Natural killer cell (primary cell): Measurements from ENCODE around the gene FARP1. TPM values are rescaled to one million over a fixed set of nuclear protein-coding genes. Genes with fewer than 3 reads are reported as not detected.

Source experiments
- ATAC-seq, 3 donors: fragments of 150-1000 bp in 2 of 3; fragments of 200-7000 bp in 1 of 3; cut with Tn5 transposase; 1 replicate in 1 of 3; 2 replicates in 2 of 3; pipeline ENCODE4 v1.10.0; 2021; ENCODE audit warnings: mild to moderate bottlenecking in 2 of 3, moderate library complexity in 2 of 3
- DNase-seq, 2 donors: peaks; one replicate each; pipeline versions ENCODE4 v3.0.0 to v3.0.0-alpha.2; 2013 to 2021; ENCODE audit warnings: mixed read lengths in 1 of 2
- H3K27ac ChIP-seq: one replicate; pipeline ENCODE4 v1.5.1; 2013; ENCODE audit warnings: mild to moderate bottlenecking, low read length
- H3K27me3 ChIP-seq: one replicate; pipeline ENCODE4 v1.6.1; 2013; ENCODE audit warnings: low read length; ENCODE audit not compliant: control insufficient read depth, insufficient read depth
- H3K36me3 ChIP-seq: one replicate; pipeline ENCODE4 v1.6.1; 2013; ENCODE audit warnings: low read length; ENCODE audit not compliant: control insufficient read depth, insufficient read depth
- H3K4me1 ChIP-seq: one replicate; pipeline ENCODE4 v1.6.1; 2013; ENCODE audit warnings: low read length; ENCODE audit not compliant: control insufficient read depth, insufficient read depth
- H3K4me3 ChIP-seq: one replicate; pipeline ENCODE4 v1.5.1; 2013; ENCODE audit warnings: low read length
- H3K9me3 ChIP-seq: one replicate; pipeline ENCODE4 v1.6.1; 2013; ENCODE audit warnings: low read length; ENCODE audit not compliant: control insufficient read depth, insufficient read depth
- H3K27ac Mint-ChIP-seq, 2 donors: one replicate each; pipeline ENCODE4 v1.8.0; 2022; ENCODE audit warnings: mild to moderate bottlenecking in 2 of 2, mixed read lengths in 2 of 2, moderate library complexity in 1 of 2
- H3K27me3 Mint-ChIP-seq, 2 donors: one replicate each; pipeline ENCODE4 v1.8.0; 2022; ENCODE audit warnings: low read depth in 2 of 2, mixed read lengths in 2 of 2
- H3K36me3 Mint-ChIP-seq: one replicate; pipeline ENCODE4 v1.8.0; 2022; ENCODE audit warnings: mixed read lengths
- H3K4me1 Mint-ChIP-seq, 2 donors: one replicate each; pipeline ENCODE4 v1.8.0; 2022; ENCODE audit warnings: mixed read lengths in 2 of 2
- H3K4me3 Mint-ChIP-seq: one replicate; pipeline ENCODE4 v1.8.0; 2022; ENCODE audit warnings: mild to moderate bottlenecking, moderate library complexity, mixed read lengths
- H3K9me3 Mint-ChIP-seq, 2 donors: one replicate each; pipeline ENCODE4 v1.8.0; 2022; ENCODE audit warnings: mixed read lengths in 2 of 2
- WGBS: methylation state at CpG from one replicate; pipeline ENCODE4 v1.1.7; 2013; ENCODE audit warnings: missing lambda C conversion rate; ENCODE audit not compliant: insufficient coverage; 5-methylcytosine and 5-hydroxymethylcytosine counted together
- intact Hi-C: fragments of 100-400 bp; cut with micrococcal nuclease; formaldehyde crosslinking; loops from one replicate; pipeline ENCODE4 v1.14.2; 2022
- total RNA-seq, 4 donors: library from RNA; stranded (reverse); fragments of 120-200 nt in 1 of 4; gene quantifications; one replicate each; pipeline versions ENCODE4 v1.2.3 to v1.2.4, GENCODE V29; 2013 to 2022
- TF ChIP-seq, protein P1 (sequence below): fragments of 200-600 bp; IDR thresholded peaks from one replicate; pipeline ENCODE4 v1.8.0; 2022; ENCODE audit warnings: antibody characterized with exemption

The FARP1 gene
- total RNA-seq, 3 donors from 2014 or later (not counting 1 experiment from before 2014, with no cell fraction given) = 0.71 to 1.2 (median 1.1) TPM

DNA sequence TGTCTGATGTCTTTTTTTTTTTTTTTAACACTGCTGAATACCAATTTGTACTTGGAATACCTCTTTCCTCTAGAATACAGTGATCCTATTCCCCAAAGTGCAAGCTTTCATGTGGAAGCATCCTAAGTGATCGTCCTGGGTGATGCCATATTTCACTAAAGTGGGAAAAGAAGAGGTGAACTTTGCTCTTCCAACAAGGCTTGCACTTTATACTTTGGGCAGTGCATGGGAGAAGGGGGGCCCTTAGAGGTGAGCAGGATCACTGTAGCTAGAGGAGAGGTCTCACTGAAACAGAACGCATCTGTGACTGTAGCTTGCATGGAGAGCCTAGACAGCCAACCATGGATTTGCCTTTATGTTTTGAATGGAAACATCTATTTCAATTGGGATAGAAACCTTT lies 260.2 kb downstream of the FARP1 start:
- H3K9me3 ChIP-seq = no peaks in the 10 kb centered on the region
- H3K4me1 ChIP-seq = no peaks in the 10 kb centered on the region
- intact Hi-C loops = no loop called here
- Mint-ChIP-seq H3K4me1 (no peaks in the 10 kb centered on the region), H3K27ac (no peak overlapping the region), H3K36me3 (no peaks in the 10 kb centered on the region), H3K4me3 (no peak overlapping the region), H3K9me3 (no peaks in the 10 kb centered on the region), H3K27me3 (peaks cover 0 to 5% of the 10 kb centered on the region in 2 donors)
- ATAC-seq (no peak), DNase-seq (no peak)
- no peaks in the 10 kb centered on the region for H3K27me3 ChIP-seq
- TF ChIP-seq, protein P1, sequence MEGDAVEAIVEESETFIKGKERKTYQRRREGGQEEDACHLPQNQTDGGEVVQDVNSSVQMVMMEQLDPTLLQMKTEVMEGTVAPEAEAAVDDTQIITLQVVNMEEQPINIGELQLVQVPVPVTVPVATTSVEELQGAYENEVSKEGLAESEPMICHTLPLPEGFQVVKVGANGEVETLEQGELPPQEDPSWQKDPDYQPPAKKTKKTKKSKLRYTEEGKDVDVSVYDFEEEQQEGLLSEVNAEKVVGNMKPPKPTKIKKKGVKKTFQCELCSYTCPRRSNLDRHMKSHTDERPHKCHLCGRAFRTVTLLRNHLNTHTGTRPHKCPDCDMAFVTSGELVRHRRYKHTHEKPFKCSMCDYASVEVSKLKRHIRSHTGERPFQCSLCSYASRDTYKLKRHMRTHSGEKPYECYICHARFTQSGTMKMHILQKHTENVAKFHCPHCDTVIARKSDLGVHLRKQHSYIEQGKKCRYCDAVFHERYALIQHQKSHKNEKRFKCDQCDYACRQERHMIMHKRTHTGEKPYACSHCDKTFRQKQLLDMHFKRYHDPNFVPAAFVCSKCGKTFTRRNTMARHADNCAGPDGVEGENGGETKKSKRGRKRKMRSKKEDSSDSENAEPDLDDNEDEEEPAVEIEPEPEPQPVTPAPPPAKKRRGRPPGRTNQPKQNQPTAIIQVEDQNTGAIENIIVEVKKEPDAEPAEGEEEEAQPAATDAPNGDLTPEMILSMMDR = no peak
- 87% methylated on average over 2 of the region's 2 CpGs for WGBS
- no peak overlapping the region for H3K27ac ChIP-seq
- H3K4me3 ChIP-seq = no peak overlapping the region
- H3K36me3 ChIP-seq = no peaks in the 10 kb centered on the region

- no peaks in the 10 kb centered on the region for H3K9me3 Mint-ChIP-seq
- WGBS = 78% methylated on average over 7 of the region's 7 CpGs
- intact Hi-C loops = no loop called here
- Histone ChIP-seq H3K27ac (no peak overlapping the region), H3K9me3 (no peaks in the 10 kb centered on the region), H3K36me3 (no peaks in the 10 kb centered on the region), H3K27me3 (no peaks in the 10 kb centered on the region), H3K4me3 (no peak overlapping the region), H3K4me1 (no peaks in the 10 kb centered on the region)
- H3K4me1 Mint-ChIP-seq = no peaks in the 10 kb centered on the region
- TF ChIP-seq, protein P1 = no peak
- no peak overlapping the region for H3K27ac Mint-ChIP-seq
- DNase-seq = no peak
- ATAC-seq = no peak
- no peaks in the 10 kb centered on the region for H3K36me3 Mint-ChIP-seq
- no peak overlapping the region for H3K4me3 Mint-ChIP-seq
- H3K27me3 Mint-ChIP-seq = peaks cover 6 to 10% of the 10 kb centered on the region in 2 donors
Measured at GRCh38 chr13:98405107-98405571, 262.2 kb downstream of the FARP1 start.

- Histone ChIP-seq H3K36me3 (no peaks in the 10 kb centered on the region), H3K4me3 (no peak overlapping the region), H3K4me1 (no peaks in the 10 kb centered on the region), H3K9me3 (no peaks in the 10 kb centered on the region), H3K27ac (no peak overlapping the region), H3K27me3 (peaks cover 2% of the 10 kb centered on the region)
- Mint-ChIP-seq H3K4me3 (no peak overlapping the region), H3K27ac (no peak overlapping the region), H3K36me3 (no peaks in the 10 kb centered on the region), H3K4me1 (no peaks in the 10 kb centered on the region), H3K9me3 (no peaks in the 10 kb centered on the region), H3K27me3 (peaks cover 10 to 13% of the 10 kb centered on the region in 2 donors)
- intact Hi-C loops = no loop called here
- TF ChIP-seq, protein P1 = no peak
- DNase-seq (no peak), ATAC-seq (no peak)
- WGBS = 54% methylated on average over 7 of the region's 8 CpGs
Measured at GRCh38 chr13:98405690-98406344, 262.9 kb downstream of the FARP1 start.

GRCh38 chr13:98406427-98406826 lies 263.5 kb downstream of the FARP1 start:
- intact Hi-C loops = no loop called here
- DNase-seq (no peak), ATAC-seq (no peak)
- H3K27me3 Mint-ChIP-seq = peaks cover 10 to 19% of the 10 kb centered on the region in 2 donors
- WGBS = 89% methylated on average over 9 of the region's 9 CpGs
- no peaks in the 10 kb centered on the region for H3K36me3 Mint-ChIP-seq
- peaks cover 2% of the 10 kb centered on the region for H3K27me3 ChIP-seq
- TF ChIP-seq, protein P1 = no peak
- no peaks in the 10 kb centered on the region for H3K9me3 ChIP-seq
- H3K4me1 ChIP-seq = no peaks in the 10 kb centered on the region
- H3K4me3 ChIP-seq = no peak overlapping the region
- no peaks in the 10 kb centered on the region for H3K36me3 ChIP-seq
- no peak overlapping the region for H3K27ac Mint-ChIP-seq
- no peak overlapping the region for H3K27ac ChIP-seq
- no peaks in the 10 kb centered on the region for H3K9me3 Mint-ChIP-seq
- no peak overlapping the region for H3K4me3 Mint-ChIP-seq
- H3K4me1 Mint-ChIP-seq = peaks cover 0 to 2% of the 10 kb centered on the region in 2 donors
